Measurements from ENCODE around the gene TIMM50.

The TIMM50 gene

GRCh38 chr19:39463403-39463802, 17.2 kb upstream of the TIMM50 start:
- Histone ChIP-seq H3K27ac (ENCODE audit: low read length) (no peak overlapping the region), H2AFZ (ENCODE audit: low read depth, low read length) (no peak overlapping the region), H3K27me3 (ENCODE audit: low read depth, low read length) (no peaks in the 10 kb centered on the region), H3K9me3 (ENCODE audit: insufficient read depth, low read length) (no peaks in the 10 kb centered on the region), H4K20me1 (ENCODE audit: insufficient read depth, low read length) (peaks cover 6% of the 10 kb centered on the region; the same call in 1 of the 2 replicates), H3K79me2 (ENCODE audit: low read length) (peaks cover 12% of the 10 kb centered on the region; the same call in 1 of the 2 replicates), H3K36me3 (replicated peaks; ENCODE audit: low read depth, low read length) (peaks cover 66% of the 10 kb centered on the region), H3K4me3 (ENCODE audit: low read length) (no peak overlapping the region), H3K9ac (ENCODE audit: low read length) (no peak overlapping the region), H3K4me1 (ENCODE audit: low read length) (no peaks in the 10 kb centered on the region), H3K4me2 (ENCODE audit: low read length) (no peak overlapping the region)
- TF ChIP-seq EZH2phosphoT487 (IDR thresholded peaks at IDR 0.05; ENCODE audit: low read depth) (no peak), CTCF (IDR thresholded peaks at IDR 0.05; ENCODE audit: low read depth, low read length) (no peak)

GRCh38 chr19:39465956-39466747, 14.5 kb upstream of the TIMM50 start:
- no peak overlapping the region for H3K27ac ChIP-seq (ENCODE audit: low read length)
- no peaks in the 10 kb centered on the region for H3K9me3 ChIP-seq (ENCODE audit: insufficient read depth, low read length)
- no peaks in the 10 kb centered on the region for H3K4me1 ChIP-seq (ENCODE audit: low read length)
- H3K79me2 ChIP-seq (ENCODE audit: low read length), result 0 out of 2 replicates have a peak, but pooled peaks cover 9% of the 10 kb centered on the region
- TF ChIP-seq CTCF (IDR thresholded peaks at IDR 0.05; ENCODE audit: low read depth, low read length) (no peak), EZH2phosphoT487 (IDR thresholded peaks at IDR 0.05; ENCODE audit: low read depth) (no peak)
- 0 out of 2 replicates have a peak, but pooled peaks cover 6% of the 10 kb centered on the region for H4K20me1 ChIP-seq (ENCODE audit: insufficient read depth, low read length)
- H2AFZ ChIP-seq (ENCODE audit: low read depth, low read length), result no peak overlapping the region
- no peaks in the 10 kb centered on the region for H3K27me3 ChIP-seq (ENCODE audit: low read depth, low read length)
- no peak overlapping the region for H3K4me2 ChIP-seq (ENCODE audit: low read length)
- no peak overlapping the region for H3K9ac ChIP-seq (ENCODE audit: low read length)
- H3K36me3 ChIP-seq (replicated peaks; ENCODE audit: low read depth, low read length), result peaks cover 71% of the 10 kb centered on the region
- H3K4me3 ChIP-seq (ENCODE audit: low read length), result no peak overlapping the region

- Histone ChIP-seq H3K4me1 (ENCODE audit: low read length) (no peaks in the 10 kb centered on the region), H3K36me3 (replicated peaks; ENCODE audit: low read depth, low read length) (peaks cover 76% of the 10 kb centered on the region), H3K9me3 (ENCODE audit: insufficient read depth, low read length) (no peaks in the 10 kb centered on the region), H3K4me3 (ENCODE audit: low read length) (no peak overlapping the region), H3K27ac (ENCODE audit: low read length) (no peak overlapping the region), H4K20me1 (ENCODE audit: insufficient read depth, low read length) (0 out of 2 replicates have a peak, but pooled peaks cover 6% of the 10 kb centered on the region), H3K9ac (ENCODE audit: low read length) (no peak overlapping the region), H3K27me3 (ENCODE audit: low read depth, low read length) (no peaks in the 10 kb centered on the region), H3K4me2 (ENCODE audit: low read length) (no peak overlapping the region), H2AFZ (ENCODE audit: low read depth, low read length) (no peak overlapping the region), H3K79me2 (ENCODE audit: low read length) (0 out of 2 replicates have a peak, but pooled peaks cover 9% of the 10 kb centered on the region)
- TF ChIP-seq EZH2phosphoT487 (IDR thresholded peaks at IDR 0.05; ENCODE audit: low read depth), result no peak
- TF ChIP-seq CTCF (IDR thresholded peaks at IDR 0.05; ENCODE audit: low read depth, low read length), result no peak
These were observed 12.7 kb upstream of the TIMM50 start for GRCh38 chr19:39467941-39468340.

GRCh38 chr19:39469036-39469435, 11.6 kb upstream of the TIMM50 start:
- Histone ChIP-seq H3K36me3 (replicated peaks; ENCODE audit: low read depth, low read length) (peaks cover 80% of the 10 kb centered on the region), H4K20me1 (ENCODE audit: insufficient read depth, low read length) (0 out of 2 replicates have a peak, but pooled peaks cover 6% of the 10 kb centered on the region)

More at GRCh38 chr19:39469036-39469435, 11.6 kb upstream of the TIMM50 start:
- Histone ChIP-seq H3K4me2 (ENCODE audit: low read length) (no peak overlapping the region), H3K79me2 (ENCODE audit: low read length) (0 out of 2 replicates have a peak, but pooled peaks cover 4% of the 10 kb centered on the region), H3K9me3 (ENCODE audit: insufficient read depth, low read length) (no peaks in the 10 kb centered on the region), H3K4me3 (ENCODE audit: low read length) (no peak overlapping the region), H3K9ac (ENCODE audit: low read length) (no peak overlapping the region), H2AFZ (ENCODE audit: low read depth, low read length) (no peak overlapping the region), H3K4me1 (ENCODE audit: low read length) (no peaks in the 10 kb centered on the region), H3K27ac (ENCODE audit: low read length) (no peak overlapping the region), H3K27me3 (ENCODE audit: low read depth, low read length) (no peaks in the 10 kb centered on the region)
- no peak for TF ChIP-seq CTCF (IDR thresholded peaks at IDR 0.05; ENCODE audit: low read depth, low read length)
- TF ChIP-seq EZH2phosphoT487 (IDR thresholded peaks at IDR 0.05; ENCODE audit: low read depth), result no peak

All from OCI-LY3 (cell line).